IMR-90 (cell line): ENCODE results near the gene PPP1R12B. TPM values are rescaled to one million over a fixed set of nuclear protein-coding genes. Genes with fewer than 3 reads are reported as not detected.

Experiments used
- ATAC-seq: fragments of 200-7000 bp; cut with Tn5 transposase; 2 replicates; pipeline ENCODE4 v1.9.1; 2020; ENCODE audit warnings: low read depth, mild to moderate bottlenecking, moderate library complexity
- BruUV-seq: library from RNA; stranded (reverse); fragments of 400-500 nt; replicated peaks from 2 replicates; lab custom pipeline; 2021; lab: Mats Ljungman, UMichigan
- CTCF ChIA-PET: fragments of 300-600 bp; formaldehyde crosslinking; extraction: SDS; loops from one replicate; lab custom pipeline; 2021; ENCODE audit warnings: antibody characterized with exemption; lab: Yijun Ruan, JAX
- POLR2A ChIA-PET: fragments of 300-600 bp; sonication (Branson Sonifier 250); formaldehyde crosslinking; loops from one replicate; lab custom pipeline; 2022; ENCODE audit warnings: antibody characterized with exemption; ENCODE audit not compliant: unreplicated experiment; lab: Charles Lee
- DNase-seq: peaks from one replicate; pipeline ENCODE4 v3.0.0; 2013
- H2AFZ ChIP-seq: replicated peaks from 2 replicates; pipeline ENCODE3; 2013; ENCODE audit warnings: low read length, mild to moderate bottlenecking; ENCODE audit not compliant: poor library complexity
- H2AK5ac ChIP-seq: 2 replicates; pipeline ENCODE4 v1.6.1; 2013; ENCODE audit warnings: low read depth, low read length, inconsistent platforms
- H2AK9ac ChIP-seq: replicated peaks from 2 replicates; pipeline ENCODE3; 2013; ENCODE audit warnings: mild to moderate bottlenecking, low read depth, low read length, moderate library complexity; ENCODE audit not compliant: poor library complexity
- H2BK120ac ChIP-seq: 2 replicates; pipeline ENCODE4 v1.6.1; 2013; ENCODE audit warnings: low read depth, low read length, inconsistent platforms
- H2BK15ac ChIP-seq: 3 replicates; pipeline ENCODE4 v1.6.1; 2013; ENCODE audit warnings: low read depth, low read length, inconsistent platforms
- H2BK20ac ChIP-seq: 2 replicates; pipeline ENCODE4 v1.6.1; 2013; ENCODE audit warnings: low read depth, mild to moderate bottlenecking, inconsistent platforms, low read length, moderate library complexity
- H2BK5ac ChIP-seq: 2 replicates; pipeline ENCODE4 v1.6.1; 2013; ENCODE audit warnings: mild to moderate bottlenecking, low read depth, low read length, inconsistent platforms; ENCODE audit not compliant: poor library complexity, severe bottlenecking
- H3K14ac ChIP-seq: replicated peaks from 2 replicates; pipeline ENCODE4 v1.6.1; 2013; ENCODE audit warnings: low read depth, low read length, inconsistent platforms
- H3K18ac ChIP-seq: 2 replicates; pipeline ENCODE4 v1.6.1; 2013; ENCODE audit warnings: low read depth, low read length, control low read depth
- H3K23ac ChIP-seq: 2 replicates; pipeline ENCODE4 v1.6.1; 2013; ENCODE audit warnings: low read depth, low read length, inconsistent platforms
- H3K27ac ChIP-seq: 2 replicates; pipeline ENCODE4 v1.5.1; 2013; ENCODE audit warnings: mild to moderate bottlenecking, control low read depth, low read length; ENCODE audit not compliant: insufficient read depth
- H3K27me3 ChIP-seq: 2 replicates; pipeline ENCODE4 v1.6.1; 2013; ENCODE audit warnings: low read length; ENCODE audit not compliant: control insufficient read depth, insufficient read depth
- H3K36me3 ChIP-seq: 2 replicates; pipeline ENCODE4 v1.6.1; 2013; ENCODE audit warnings: low read length, mixed read lengths; ENCODE audit not compliant: control insufficient read depth, insufficient read depth
- H3K4ac ChIP-seq: 2 replicates; pipeline ENCODE4 v1.6.1; 2013; ENCODE audit warnings: low read depth, low read length, inconsistent platforms
- H3K4me1 ChIP-seq: 2 replicates; pipeline ENCODE4 v1.6.1; 2013; ENCODE audit warnings: low read length, mixed read lengths; ENCODE audit not compliant: control insufficient read depth, insufficient read depth
- H3K4me2 ChIP-seq: 2 replicates; pipeline ENCODE4 v1.6.1; 2013; ENCODE audit warnings: low read depth, mild to moderate bottlenecking, control low read depth, low read length, moderate library complexity
- H3K4me3 ChIP-seq: 2 replicates; pipeline ENCODE4 v1.5.1; 2013; ENCODE audit warnings: low read depth, mild to moderate bottlenecking, control low read depth, low read length, moderate library complexity; ENCODE audit not compliant: insufficient read depth
- H3K56ac ChIP-seq: 2 replicates; pipeline ENCODE4 v1.6.1; 2013; ENCODE audit warnings: low read length, inconsistent platforms; ENCODE audit not compliant: insufficient read depth; ENCODE audit errors: extremely low read depth
- H3K79me1 ChIP-seq, 2 experiments: 2 replicates each; pipeline ENCODE4 v1.6.1; 2013; ENCODE audit warnings: low read length in 2 of 2, inconsistent platforms in 1 of 2, low read depth in 1 of 2
- H3K9ac ChIP-seq: 2 replicates; pipeline ENCODE4 v1.6.1; 2013; ENCODE audit warnings: low read depth, low read length, control low read depth
- H3K9me1 ChIP-seq: 2 replicates; pipeline ENCODE4 v1.6.1; 2013; ENCODE audit warnings: low read length, inconsistent platforms; ENCODE audit not compliant: insufficient read depth
- H3K9me3 ChIP-seq: 2 replicates; pipeline ENCODE4 v1.6.1; 2013; ENCODE audit warnings: low read length; ENCODE audit not compliant: control insufficient read depth, insufficient read depth
- H4K20me1 ChIP-seq: 2 replicates; pipeline ENCODE4 v1.6.1; 2013; ENCODE audit warnings: low read length, inconsistent platforms; ENCODE audit not compliant: insufficient read depth
- H4K5ac ChIP-seq: 2 replicates; pipeline ENCODE4 v1.6.1; 2013; ENCODE audit warnings: mild to moderate bottlenecking, low read depth, low read length, control low read depth
- H4K8ac ChIP-seq, 2 experiments: 2 replicates each; pipeline ENCODE4 v1.6.1; 2013; ENCODE audit warnings: low read depth in 2 of 2, low read length in 2 of 2, control low read depth in 1 of 2, inconsistent platforms in 1 of 2
- H4K91ac ChIP-seq: 2 replicates; pipeline ENCODE4 v1.6.1; 2013; ENCODE audit warnings: low read depth, low read length, inconsistent platforms; ENCODE audit not compliant: insufficient read depth
- BHLHE40 ChIP-seq: fragments of 150-350 bp; IDR thresholded peaks from 2 replicates; pipeline ENCODE4 v1.6.1; 2016; ENCODE audit warnings: mild to moderate bottlenecking, low read depth, low read length
- CEBPB ChIP-seq: IDR thresholded peaks from 2 replicates; pipeline ENCODE4 v1.6.1; 2012; ENCODE audit warnings: low read depth, low read length, improper control_type of control experiment
- RCOR1 ChIP-seq: IDR thresholded peaks from 2 replicates; pipeline ENCODE4 v1.6.1; 2012; ENCODE audit warnings: mild to moderate bottlenecking, low read length, improper control_type of control experiment; ENCODE audit not compliant: insufficient replicate concordance
- WGBS, 2 experiments: methylation state at CpG; one replicate each; pipeline versions ENCODE4 v1.1.5 to v1.1.7; 2013; ENCODE audit warnings: missing lambda C conversion rate in 2 of 2; ENCODE audit not compliant: insufficient read length in 1 of 2; ENCODE audit errors: extremely low coverage in 2 of 2; 5-methylcytosine and 5-hydroxymethylcytosine counted together
- dilution Hi-C: fragments of 300-500 bp; cut with HindIII; formaldehyde crosslinking; loops from one replicate; pipeline ENCODE4 v1.14.3; 2018; ENCODE audit warnings: low sequenced_read_pairs; ENCODE audit not compliant: unreplicated experiment
- in situ Hi-C: fragments of 300-500 bp; cut with MboI; formaldehyde crosslinking; loops from 3 replicates; pipeline ENCODE4 v1.14.3; 2019; ENCODE audit warnings: low sequenced_read_pairs, inconsistent platforms, mixed read lengths
- intact Hi-C: fragments of 100-400 bp; cut with micrococcal nuclease; formaldehyde crosslinking; loops from 2 replicates; pipeline ENCODE4 v1.10.0; 2022
- polyA plus RNA-seq, 3 experiments: library from polyadenylated mRNA; depleted of rRNA; stranded (reverse); fragments of >200 nt; gene quantifications; 2 replicates each; pipeline ENCODE4 v1.2.3, GENCODE V29; 2012; ENCODE audit warnings: low replicate concordance in 1 of 3
- total RNA-seq: library from RNA; depleted of rRNA; stranded (reverse); fragments of >200 nt; gene quantifications from 2 replicates; pipeline ENCODE4 v1.2.3, GENCODE V29; 2012

PPP1R12B gene
- total and polyA plus RNA-seq, 2 of the 4 experiments (the other 2 are of a cell fraction) = 8.5 to 12.0 TPM

DNA sequence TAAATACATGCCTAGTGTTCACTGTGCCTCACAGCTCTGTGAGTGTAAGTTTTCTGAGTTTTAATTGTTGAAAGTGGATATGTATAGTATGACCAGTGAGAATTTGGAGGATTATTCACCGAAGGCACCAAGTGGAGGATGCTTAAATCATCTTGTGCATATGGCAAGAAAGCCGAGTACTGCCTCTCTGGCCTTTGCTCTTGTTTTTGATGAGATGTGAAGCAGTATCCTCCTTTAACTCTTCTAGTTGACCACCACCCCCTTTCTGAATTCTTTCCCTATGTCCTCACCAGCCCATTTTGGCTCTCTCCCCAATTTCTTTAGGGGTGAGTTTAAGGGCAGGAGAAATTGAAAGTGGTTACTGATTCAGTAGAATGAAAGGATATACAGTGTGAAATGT, 231.3 kb downstream of the PPP1R12B start:
- H3K4me3 ChIP-seq = no peak overlapping the region
- POLR2A ChIA-PET = interaction anchor here (0.6 kb wide), 1 partner anchor 96 kb away, joined by 4 read pairs; no protein-coding TSS in a partner anchor
- BruUV-seq = no TSS peak
- H2BK20ac ChIP-seq = peak overlapping the region; percentile 97
- in situ Hi-C loops (no loop called here), dilution Hi-C loops (no loop called here), intact Hi-C loops (loop anchor here (1.0 kb wide), 1 partner anchor 9 kb away; no protein-coding TSS in a partner anchor)
- H4K8ac ChIP-seq = peak overlapping the region; percentile 87 to 88
- H2AK9ac ChIP-seq = peak overlapping the region; percentile 18
- H3K36me3 ChIP-seq = peaks cover 6% of the 10 kb centered on the region
- H3K27ac ChIP-seq = peak overlapping the region; percentile 89; the same call in 1 of the 2 replicates
- WGBS, 2 experiments = no CpG with 5 or more reads among the region's 2 CpGs
- ATAC-seq (peak; percentile 44), DNase-seq (peak; percentile 96)
- peak overlapping the region; percentile 95 for H2BK120ac ChIP-seq
- no peaks in the 10 kb centered on the region for H4K20me1 ChIP-seq
- peak overlapping the region; percentile 60 for H3K56ac ChIP-seq
- H3K23ac ChIP-seq = peak overlapping the region; percentile 65; the same call in 1 of the 2 replicates
- H2BK15ac ChIP-seq = peak overlapping the region; percentile 94; the same call in 2 of the 3 replicates
- peak overlapping the region; percentile 90 for H2BK5ac ChIP-seq
- H3K9me1 ChIP-seq = peaks cover 28% of the 10 kb centered on the region
- peak overlapping the region; percentile 72 for H3K9ac ChIP-seq
- H4K91ac ChIP-seq = peak overlapping the region; percentile 91
- peak overlapping the region; percentile 98 for H3K18ac ChIP-seq
- no peaks in the 10 kb centered on the region for H3K9me3 ChIP-seq
- H3K4me2 ChIP-seq = peak overlapping the region; percentile 49
- TF ChIP-seq CEBPB (peak; percentile 16; the same call in 1 of the 2 replicates), BHLHE40 (no peak), RCOR1 (no peak)
- H2AK5ac ChIP-seq = peak overlapping the region; percentile 95
- CTCF ChIA-PET = interaction anchor here (1.6 to 2.2 kb wide), 2 partner anchors 11 to 20 kb away, joined by 3 to 11 read pairs; no protein-coding TSS in a partner anchor
- peak overlapping the region; percentile 96 for H3K14ac ChIP-seq
- H3K79me1 ChIP-seq = peaks cover 0 to 4% of the 10 kb centered on the region in 2 experiments; a peak in 2 of 4 replicates
- H3K4ac ChIP-seq = peak overlapping the region; percentile 93
- peak overlapping the region; percentile 85 for H4K5ac ChIP-seq
- peaks cover 40% of the 10 kb centered on the region for H3K4me1 ChIP-seq
- H3K27me3 ChIP-seq = no peaks in the 10 kb centered on the region
- no peak overlapping the region for H2AFZ ChIP-seq
